Measurements from ENCODE around the gene PABPN1. TPM values are rescaled to one million over a fixed set of nuclear protein-coding genes. Genes with fewer than 3 reads are reported as not detected.
A peak's percentile ranks its signal among the peaks of the same experiment; 100 is the strongest.

PABPN1 gene
- total RNA-seq, 3 donors from 2014 or later (not counting 1 experiment from before 2014, with no cell fraction given) = 226 to 261 (median 238) TPM

GRCh38 chr14:23296012-23296777 lies 25.1 kb upstream of the PABPN1 start:
- no peak for DNase-seq
- Mint-ChIP-seq H3K36me3 (no peaks in the 10 kb centered on the region), H3K9me3 (no peaks in the 10 kb centered on the region), H3K4me1 (peaks cover 17 to 20% of the 10 kb centered on the region in 2 donors), H3K27ac (peak overlapping the region; percentile 20 to 38), H3K4me3 (no peak overlapping the region), H3K27me3 (ENCODE audit: low read depth in 2 of 2) (no peaks in the 10 kb centered on the region)
- Histone ChIP-seq H3K27me3 (ENCODE audit: control insufficient read depth, insufficient read depth, low read length) (no peaks in the 10 kb centered on the region), H3K9me3 (ENCODE audit: control insufficient read depth, insufficient read depth, low read length) (no peaks in the 10 kb centered on the region), H3K4me1 (ENCODE audit: control insufficient read depth, insufficient read depth, low read length) (peaks cover 22% of the 10 kb centered on the region), H3K27ac (ENCODE audit: low read length) (no peak overlapping the region), H3K4me3 (ENCODE audit: low read length) (no peak overlapping the region), H3K36me3 (ENCODE audit: control insufficient read depth, insufficient read depth, low read length) (peaks cover 15% of the 10 kb centered on the region)
- TF ChIP-seq CTCF (IDR thresholded peaks at IDR 0.05) = no peak
- intact Hi-C loops (cut with micrococcal nuclease) = no loop called here
- no peak for ATAC-seq
- 97% methylated on average over 7 of the region's 7 CpGs for WGBS (ENCODE audit: insufficient coverage)

- no peak for TF ChIP-seq CTCF (IDR thresholded peaks at IDR 0.05)
- Histone ChIP-seq H3K27ac (ENCODE audit: low read length) (no peak overlapping the region), H3K9me3 (ENCODE audit: control insufficient read depth, insufficient read depth, low read length) (no peaks in the 10 kb centered on the region), H3K4me3 (ENCODE audit: low read length) (no peak overlapping the region), H3K36me3 (ENCODE audit: control insufficient read depth, insufficient read depth, low read length) (peaks cover 15% of the 10 kb centered on the region), H3K27me3 (ENCODE audit: control insufficient read depth, insufficient read depth, low read length) (no peaks in the 10 kb centered on the region), H3K4me1 (ENCODE audit: control insufficient read depth, insufficient read depth, low read length) (peaks cover 22% of the 10 kb centered on the region)
- Mint-ChIP-seq H3K4me1 (peaks cover 20 to 27% of the 10 kb centered on the region in 2 donors), H3K27me3 (ENCODE audit: low read depth in 2 of 2) (no peaks in the 10 kb centered on the region), H3K9me3 (no peaks in the 10 kb centered on the region), H3K36me3 (no peaks in the 10 kb centered on the region), H3K27ac (peak overlapping the region; percentile 20 to 38), H3K4me3 (no peak overlapping the region)
- over 99% methylated on average over 7 of the region's 7 CpGs for WGBS (ENCODE audit: insufficient coverage)
- no peak for ATAC-seq
- intact Hi-C loops (cut with micrococcal nuclease) = no loop called here
- DNase-seq = no peak
Measured at GRCh38 chr14:23297096-23297495, 24.2 kb upstream of the PABPN1 start.

- H3K27ac Mint-ChIP-seq = peak overlapping the region; percentile 38 to 92
- intact Hi-C loops (cut with micrococcal nuclease) = loop anchor here (2.0 kb wide), 1 partner anchor 177 kb away; no protein-coding TSS in a partner anchor
- Histone ChIP-seq H3K27ac (ENCODE audit: low read length) (no peak overlapping the region), H3K9me3 (ENCODE audit: control insufficient read depth, insufficient read depth, low read length) (no peaks in the 10 kb centered on the region), H3K4me3 (ENCODE audit: low read length) (no peak overlapping the region), H3K4me1 (ENCODE audit: control insufficient read depth, insufficient read depth, low read length) (peaks cover 25% of the 10 kb centered on the region), H3K27me3 (ENCODE audit: control insufficient read depth, insufficient read depth, low read length) (no peaks in the 10 kb centered on the region), H3K36me3 (ENCODE audit: control insufficient read depth, insufficient read depth, low read length) (peaks cover 15% of the 10 kb centered on the region)
- WGBS (ENCODE audit: insufficient coverage) = 97% methylated on average over 7 of the region's 7 CpGs
- H3K9me3 Mint-ChIP-seq = no peaks in the 10 kb centered on the region
- ATAC-seq = no peak
- no peaks in the 10 kb centered on the region for H3K27me3 Mint-ChIP-seq (ENCODE audit: low read depth in 2 of 2)
- H3K4me1 Mint-ChIP-seq = peaks cover 20 to 32% of the 10 kb centered on the region in 2 donors
- H3K4me3 Mint-ChIP-seq = no peak overlapping the region
- TF ChIP-seq CTCF (IDR thresholded peaks at IDR 0.05) = no peak
- DNase-seq = no peak
- no peaks in the 10 kb centered on the region for H3K36me3 Mint-ChIP-seq
Measured at GRCh38 chr14:23297611-23298277, 23.5 kb upstream of the PABPN1 start.
